Subcutaneous adipose tissue (tissue), 4 donors: Measurements from ENCODE around the gene PLA2G2D. TPM values are rescaled to one million over a fixed set of nuclear protein-coding genes. Genes with fewer than 3 reads are reported as not detected.

ENCODE experiments used
- CTCF ChIP-seq: fragments of 450-650 bp; IDR thresholded peaks from one replicate; pipeline ENCODE4 v1.5.1; 2016; ENCODE audit warnings: low read depth, mild to moderate bottlenecking, control low read depth, antibody characterized with exemption, moderate library complexity
- total RNA-seq, 4 donors: library from RNA; depleted of rRNA; stranded (reverse); fragments of >200 nt; gene quantifications; one replicate each; pipeline ENCODE4 v1.1.0, GENCODE V29; 2016

PLA2G2D gene
- total RNA-seq, 4 donors from 2014 or later: 0.17 TPM; not detected in 3

- no peak for TF ChIP-seq CTCF
These were observed 1.5 kb upstream of the PLA2G2D start for GRCh38 chr1:20120796-20121195.

- TF ChIP-seq CTCF: no peak
These were observed 2.1 kb downstream of the PLA2G2D start for GRCh38 chr1:20117236-20117635.

GRCh38 chr1:20115916-20116315 lies 3.4 kb downstream of the PLA2G2D start:
- no peak for TF ChIP-seq CTCF

- no peak for TF ChIP-seq CTCF
These were observed 3.9 kb downstream of the PLA2G2D start for GRCh38 chr1:20115479-20115878.

- no peak for TF ChIP-seq CTCF
These were observed 5.2 kb downstream of the PLA2G2D start for GRCh38 chr1:20114021-20114648.

- no peak for TF ChIP-seq CTCF
These were observed 6.9 kb downstream of the PLA2G2D start for GRCh38 chr1:20112279-20113000.

GRCh38 chr1:20111452-20111851 lies 7.9 kb downstream of the PLA2G2D start:
- no peak for TF ChIP-seq CTCF
